Measurements from ENCODE around the gene EPN2.

EPN2 gene

DNA sequence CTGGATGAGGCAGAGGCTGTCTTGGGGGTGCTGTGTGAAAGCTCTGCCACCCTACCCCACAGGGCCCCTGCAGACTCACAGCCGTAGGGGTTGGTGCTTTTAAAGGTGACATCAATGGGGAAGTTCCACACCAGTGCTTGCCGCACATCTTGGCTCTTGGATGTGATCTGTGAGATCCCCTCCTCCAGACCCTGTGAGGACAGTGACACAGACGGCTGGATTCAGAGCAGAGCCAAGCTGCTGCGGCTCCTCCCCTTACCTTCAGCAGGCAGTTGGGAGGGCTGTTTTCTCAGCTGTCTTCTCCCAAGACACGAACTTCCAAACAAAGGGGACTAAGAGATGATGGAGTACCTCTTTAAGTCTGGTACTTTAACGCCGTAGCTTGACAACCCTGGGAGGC is 120.6 kb downstream of the EPN2 start:
- H3K36me3 ChIP-seq (ENCODE audit: low read length) = no peaks in the 10 kb centered on the region
- H3K4me3 ChIP-seq (ENCODE audit: insufficient read depth, low read length, poor library complexity, severe bottlenecking) = no peak overlapping the region
- H3K9ac ChIP-seq (ENCODE audit: low read length) = no peak overlapping the region
- no peaks in the 10 kb centered on the region for H4K20me1 ChIP-seq (ENCODE audit: low read depth, low read length)
- TF ChIP-seq EZH2phosphoT487 (conservative IDR thresholded peaks at IDR 0.05; ENCODE audit: low read length) = no peak
- TF ChIP-seq, protein P1, sequence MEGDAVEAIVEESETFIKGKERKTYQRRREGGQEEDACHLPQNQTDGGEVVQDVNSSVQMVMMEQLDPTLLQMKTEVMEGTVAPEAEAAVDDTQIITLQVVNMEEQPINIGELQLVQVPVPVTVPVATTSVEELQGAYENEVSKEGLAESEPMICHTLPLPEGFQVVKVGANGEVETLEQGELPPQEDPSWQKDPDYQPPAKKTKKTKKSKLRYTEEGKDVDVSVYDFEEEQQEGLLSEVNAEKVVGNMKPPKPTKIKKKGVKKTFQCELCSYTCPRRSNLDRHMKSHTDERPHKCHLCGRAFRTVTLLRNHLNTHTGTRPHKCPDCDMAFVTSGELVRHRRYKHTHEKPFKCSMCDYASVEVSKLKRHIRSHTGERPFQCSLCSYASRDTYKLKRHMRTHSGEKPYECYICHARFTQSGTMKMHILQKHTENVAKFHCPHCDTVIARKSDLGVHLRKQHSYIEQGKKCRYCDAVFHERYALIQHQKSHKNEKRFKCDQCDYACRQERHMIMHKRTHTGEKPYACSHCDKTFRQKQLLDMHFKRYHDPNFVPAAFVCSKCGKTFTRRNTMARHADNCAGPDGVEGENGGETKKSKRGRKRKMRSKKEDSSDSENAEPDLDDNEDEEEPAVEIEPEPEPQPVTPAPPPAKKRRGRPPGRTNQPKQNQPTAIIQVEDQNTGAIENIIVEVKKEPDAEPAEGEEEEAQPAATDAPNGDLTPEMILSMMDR (IDR thresholded peaks at IDR 0.05; ENCODE audit: insufficient read depth, low read length, poor library complexity, severe bottlenecking) = no peak
- H3F3A ChIP-seq (ENCODE audit: insufficient read depth) = 0 out of 2 replicates have a peak, but pooled peaks cover 3% of the 10 kb centered on the region
- no peaks in the 10 kb centered on the region for H3K79me2 ChIP-seq (ENCODE audit: insufficient read depth, low read length)
- no peaks in the 10 kb centered on the region for H3K9me2 ChIP-seq (replicated peaks; ENCODE audit: insufficient read depth, low read length)
- H3K27me3 ChIP-seq (ENCODE audit: low read length) = no peaks in the 10 kb centered on the region
- no peak overlapping the region for H2AFZ ChIP-seq (ENCODE audit: low read depth, low read length, severe bottlenecking)
- H3K4me2 ChIP-seq (ENCODE audit: low read depth, low read length, poor library complexity, severe bottlenecking) = no peak overlapping the region
- no peaks in the 10 kb centered on the region for H3K9me3 ChIP-seq (ENCODE audit: insufficient read depth, low read length)
- H3K27ac ChIP-seq (ENCODE audit: low read depth, low read length) = no peak overlapping the region

DNA sequence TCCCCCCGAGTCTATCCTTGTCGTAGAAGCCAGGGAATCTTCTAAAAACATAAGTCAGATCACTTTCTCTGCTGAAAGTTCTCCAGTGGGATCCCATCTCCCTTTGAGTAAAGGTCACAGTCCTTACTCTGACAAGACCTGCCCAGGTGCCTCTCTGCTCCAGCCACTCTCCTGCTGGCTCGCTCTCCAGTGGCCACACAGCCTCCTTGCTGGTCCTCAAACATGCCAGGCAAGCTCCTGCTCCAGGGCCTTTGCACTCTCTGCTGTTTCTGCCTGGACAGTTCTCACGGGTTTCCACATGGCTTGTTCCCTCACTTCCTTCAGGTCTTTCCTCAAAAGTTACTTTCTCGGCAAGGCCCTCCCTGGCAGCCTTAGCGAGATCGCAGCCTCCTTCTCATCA is 122.0 kb downstream of the EPN2 start:
- H3K9me2 ChIP-seq (replicated peaks; ENCODE audit: insufficient read depth, low read length) = no peaks in the 10 kb centered on the region

DNA sequence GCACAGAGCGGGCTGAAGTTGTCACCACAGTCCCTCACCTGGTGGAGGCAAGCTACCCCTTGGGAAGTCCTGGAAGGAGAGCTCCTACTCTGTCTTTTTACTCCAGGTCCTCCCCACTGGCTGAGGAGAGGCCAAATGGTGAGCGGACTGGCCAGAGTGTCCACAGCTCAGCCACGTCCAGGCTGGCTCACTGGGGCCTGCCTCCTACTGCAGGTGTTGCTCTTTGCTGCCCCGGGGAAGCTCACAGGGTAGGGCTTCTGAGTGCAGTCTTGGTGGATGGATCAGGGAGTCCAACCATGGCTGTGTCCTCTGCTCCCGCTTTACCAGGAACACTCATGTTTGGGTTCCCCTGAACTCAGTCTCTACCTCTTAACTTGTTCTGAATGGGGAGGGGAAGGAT is 122.7 kb downstream of the EPN2 start:
- no peaks in the 10 kb centered on the region for H3K36me3 ChIP-seq (ENCODE audit: low read length)
- no peak overlapping the region for H3K27ac ChIP-seq (ENCODE audit: low read depth, low read length)
- H3K27me3 ChIP-seq (ENCODE audit: low read length) = no peaks in the 10 kb centered on the region
- 0 out of 2 replicates have a peak, but pooled peaks cover 3% of the 10 kb centered on the region for H3F3A ChIP-seq (ENCODE audit: insufficient read depth)
- no peaks in the 10 kb centered on the region for H3K9me3 ChIP-seq (ENCODE audit: insufficient read depth, low read length)
- H3K9ac ChIP-seq (ENCODE audit: low read length) = no peak overlapping the region
- H3K9me2 ChIP-seq (replicated peaks; ENCODE audit: insufficient read depth, low read length) = no peaks in the 10 kb centered on the region
- H3K4me2 ChIP-seq (ENCODE audit: low read depth, low read length, poor library complexity, severe bottlenecking) = no peak overlapping the region
- H3K79me2 ChIP-seq (ENCODE audit: insufficient read depth, low read length) = no peaks in the 10 kb centered on the region
- no peak overlapping the region for H3K4me3 ChIP-seq (ENCODE audit: insufficient read depth, low read length, poor library complexity, severe bottlenecking)
- TF ChIP-seq EZH2phosphoT487 (conservative IDR thresholded peaks at IDR 0.05; ENCODE audit: low read length) = no peak
- TF ChIP-seq, protein P1 (IDR thresholded peaks at IDR 0.05; ENCODE audit: insufficient read depth, low read length, poor library complexity, severe bottlenecking) = no peak
- H4K20me1 ChIP-seq (ENCODE audit: low read depth, low read length) = no peaks in the 10 kb centered on the region
- H2AFZ ChIP-seq (ENCODE audit: low read depth, low read length, severe bottlenecking) = no peak overlapping the region

More for the DNA sequence above, 122.0 kb downstream of the EPN2 start:
- Histone ChIP-seq H3K79me2 (ENCODE audit: insufficient read depth, low read length) (no peaks in the 10 kb centered on the region), H3K9ac (ENCODE audit: low read length) (no peak overlapping the region), H3K36me3 (ENCODE audit: low read length) (no peaks in the 10 kb centered on the region), H3K27me3 (ENCODE audit: low read length) (no peaks in the 10 kb centered on the region), H4K20me1 (ENCODE audit: low read depth, low read length) (no peaks in the 10 kb centered on the region), H3K4me3 (ENCODE audit: insufficient read depth, low read length, poor library complexity, severe bottlenecking) (no peak overlapping the region), H3F3A (ENCODE audit: insufficient read depth) (0 out of 2 replicates have a peak, but pooled peaks cover 3% of the 10 kb centered on the region), H3K4me2 (ENCODE audit: low read depth, low read length, poor library complexity, severe bottlenecking) (no peak overlapping the region), H3K9me3 (ENCODE audit: insufficient read depth, low read length) (no peaks in the 10 kb centered on the region), H3K27ac (ENCODE audit: low read depth, low read length) (no peak overlapping the region), H2AFZ (ENCODE audit: low read depth, low read length, severe bottlenecking) (no peak overlapping the region)
- no peak for TF ChIP-seq EZH2phosphoT487 (conservative IDR thresholded peaks at IDR 0.05; ENCODE audit: low read length)
- TF ChIP-seq, protein P1 (IDR thresholded peaks at IDR 0.05; ENCODE audit: insufficient read depth, low read length, poor library complexity, severe bottlenecking) = no peak

Data from SU-DHL-6 (cell line).